H1 (cell line): ENCODE results near the gene FGD6. TPM values are rescaled to one million over a fixed set of nuclear protein-coding genes. Genes with fewer than 3 reads are reported as not detected.

Experiments
- CTCF ChIA-PET: fragments of 300-600 bp; sonication (Branson Sonifier 250); formaldehyde crosslinking; loops from one replicate; lab custom pipeline; 2021; ENCODE audit not compliant: partially characterized antibody; lab: Charles Lee
- POLR2A ChIA-PET: fragments of 300-600 bp; sonication (Branson Sonifier 250); formaldehyde crosslinking; loops from one replicate; lab custom pipeline; 2021; ENCODE audit warnings: inconsistent platforms; ENCODE audit not compliant: partially characterized antibody; lab: Charles Lee
- DNase-seq, 2 experiments: peaks; one replicate each; pipeline versions ENCODE4 v3.0.0 to v3.0.0-alpha.2; 2010 to 2022; ENCODE audit warnings: low spot score in 2 of 2, low read depth in 1 of 2, mixed read lengths in 1 of 2
- FAIRE-seq: peaks from 2 replicates; lab custom pipeline; 2011; peaks lifted over from hg19 to GRCh38; lab: Jason Lieb, UNC
- H2AFZ ChIP-seq: 2 replicates; pipeline ENCODE4 v1.8.1; 2012; ENCODE audit warnings: low read length, inconsistent platforms
- H2AK5ac ChIP-seq: 2 replicates; pipeline ENCODE4 v1.6.1; 2013; ENCODE audit warnings: low read depth, low read length
- H2BK120ac ChIP-seq: replicated peaks from 2 replicates; pipeline ENCODE3; 2013; ENCODE audit warnings: low read depth, low read length, inconsistent platforms
- H2BK12ac ChIP-seq: 2 replicates; pipeline ENCODE4 v1.6.1; 2013; ENCODE audit warnings: low read depth, low read length
- H2BK15ac ChIP-seq: 2 replicates; pipeline ENCODE4 v1.6.1; 2013; ENCODE audit warnings: low read length
- H2BK20ac ChIP-seq: 2 replicates; pipeline ENCODE4 v1.6.1; 2013; ENCODE audit warnings: low read length
- H2BK5ac ChIP-seq: 2 replicates; pipeline ENCODE4 v1.6.1; 2013; ENCODE audit warnings: low read depth, low read length
- H3K14ac ChIP-seq: 2 replicates; pipeline ENCODE4 v1.6.1; 2013; ENCODE audit warnings: inconsistent platforms; ENCODE audit not compliant: insufficient read length
- H3K18ac ChIP-seq: 2 replicates; pipeline ENCODE4 v1.6.1; 2013; ENCODE audit warnings: low read length; ENCODE audit errors: extremely low read depth
- H3K23ac ChIP-seq: 2 replicates; pipeline ENCODE4 v1.6.1; 2013; ENCODE audit warnings: inconsistent platforms; ENCODE audit not compliant: insufficient read length
- H3K23me2 ChIP-seq: 2 replicates; pipeline ENCODE4 v1.6.1; 2013; ENCODE audit warnings: low read depth, low read length
- H3K27ac ChIP-seq: 2 replicates; pipeline ENCODE4 v1.6.1; 2011; ENCODE audit warnings: low read depth, low read length, inconsistent platforms
- H3K27me3 ChIP-seq, 4 experiments: replicated peaks in 1 of 4; 1 replicate in 1 of 4; 2 replicates in 3 of 4; pipeline versions ENCODE4 v1.6.1 to v1.8.1; 2011 to 2013; ENCODE audit warnings: low read length in 3 of 4, mild to moderate bottlenecking in 3 of 4, inconsistent platforms in 2 of 4, mixed read lengths in 2 of 4, moderate library complexity in 1 of 4; ENCODE audit not compliant: control insufficient read depth in 3 of 4, insufficient read depth in 3 of 4; ENCODE audit errors: extremely low read depth in 1 of 4
- H3K36me3 ChIP-seq, 4 experiments: 2 replicates each; pipeline versions ENCODE4 v1.6.1 to v1.8.1; 2011 to 2013; ENCODE audit warnings: mild to moderate bottlenecking in 4 of 4, low read length in 3 of 4, moderate library complexity in 2 of 4, control low read depth in 1 of 4, inconsistent platforms in 1 of 4; ENCODE audit not compliant: insufficient read depth in 4 of 4, control insufficient read depth in 2 of 4
- H3K4ac ChIP-seq: replicated peaks from 2 replicates; pipeline ENCODE3; 2013; ENCODE audit warnings: low read length, low read depth, mixed read lengths, inconsistent platforms; ENCODE audit not compliant: insufficient read length
- H3K4me1 ChIP-seq, 4 experiments: replicated peaks in 1 of 4; 1 replicate in 1 of 4; 2 replicates in 3 of 4; pipeline versions ENCODE4 v1.6.1 to v1.8.1; 2011 to 2013; ENCODE audit warnings: low read length in 3 of 4, inconsistent platforms in 2 of 4, mixed read lengths in 1 of 4; ENCODE audit not compliant: insufficient read depth in 4 of 4, control insufficient read depth in 3 of 4
- H3K4me2 ChIP-seq, 2 experiments: 2 replicates each; pipeline versions ENCODE4 v1.6.1 to v1.8.1; 2011 to 2013; ENCODE audit warnings: low read depth in 2 of 2, low read length in 2 of 2, control low read depth in 1 of 2, inconsistent platforms in 1 of 2, mild to moderate bottlenecking in 1 of 2; ENCODE audit not compliant: insufficient read depth in 1 of 2
- H3K4me3 ChIP-seq, 4 experiments: fragments of 200-600, 300-600 bp in 1 of 4; sonication (generic), shearing (Covaris generic), sonication (Bioruptor Twin) in 1 of 4; 2 replicates each; pipeline versions ENCODE4 v1.5.1 to v1.8.1; 2011 to 2016; ENCODE audit warnings: low read length in 4 of 4, low read depth in 3 of 4, control low read depth in 2 of 4, inconsistent platforms in 2 of 4, mild to moderate bottlenecking in 2 of 4, mixed read lengths in 1 of 4, moderate library complexity in 1 of 4; ENCODE audit not compliant: insufficient read depth in 2 of 4; ENCODE audit errors: extremely low read depth in 1 of 4
- H3K56ac ChIP-seq: replicated peaks from 2 replicates; pipeline ENCODE3; 2013; ENCODE audit warnings: low read depth, mild to moderate bottlenecking, mixed read lengths, low read length, inconsistent platforms; ENCODE audit not compliant: insufficient read length
- H3K79me1 ChIP-seq: 2 replicates; pipeline ENCODE4 v1.6.1; 2013; ENCODE audit warnings: low read depth, low read length, control low read depth
- H3K79me2 ChIP-seq, 2 experiments: 2 replicates each; pipeline versions ENCODE4 v1.6.1 to v1.8.1; 2012 to 2013; ENCODE audit warnings: low read length in 2 of 2, mild to moderate bottlenecking in 2 of 2, inconsistent platforms in 1 of 2; ENCODE audit not compliant: insufficient read depth in 2 of 2, control insufficient read depth in 1 of 2
- H3K9ac ChIP-seq, 4 experiments: replicated peaks in 1 of 4; 1 replicate in 1 of 4; 2 replicates in 3 of 4; pipeline versions ENCODE4 v1.6.1 to v1.8.1; 2011 to 2013; ENCODE audit warnings: low read depth in 3 of 4, low read length in 3 of 4, control low read depth in 2 of 4, mild to moderate bottlenecking in 2 of 4, moderate library complexity in 2 of 4, inconsistent platforms in 1 of 4; ENCODE audit errors: extremely low read depth in 1 of 4
- H3K9me3 ChIP-seq, 2 experiments: 2 replicates each; pipeline versions ENCODE4 v1.6.1 to v1.8.1; 2012 to 2013; ENCODE audit warnings: mild to moderate bottlenecking in 2 of 2, moderate library complexity in 2 of 2, control low read depth in 1 of 2, inconsistent platforms in 1 of 2, low read depth in 1 of 2, low read length in 1 of 2, mixed read lengths in 1 of 2; ENCODE audit not compliant: insufficient read depth in 2 of 2
- H4K20me1 ChIP-seq, 2 experiments: replicated peaks in 1 of 2; 2 replicates each; pipeline versions ENCODE3 to v1.8.1; 2011 to 2013; ENCODE audit warnings: inconsistent platforms in 2 of 2, low read length in 2 of 2, mild to moderate bottlenecking in 1 of 2; ENCODE audit not compliant: insufficient read depth in 2 of 2, control insufficient read depth in 1 of 2
- H4K5ac ChIP-seq: 2 replicates; pipeline ENCODE4 v1.6.1; 2013; ENCODE audit warnings: low read length, low read depth, mixed read lengths, inconsistent platforms; ENCODE audit not compliant: insufficient read length
- H4K8ac ChIP-seq: 2 replicates; pipeline ENCODE4 v1.8.0; 2013; ENCODE audit warnings: mild to moderate bottlenecking, moderate library complexity, low read length, inconsistent platforms; ENCODE audit not compliant: insufficient read depth; ENCODE audit errors: extremely low read depth
- H4K91ac ChIP-seq: replicated peaks from 2 replicates; pipeline ENCODE3; 2013; ENCODE audit warnings: low read length, mixed read lengths, inconsistent platforms; ENCODE audit not compliant: insufficient read length
- EGR1 ChIP-seq: IDR thresholded peaks from 2 replicates; pipeline ENCODE4 v1.6.1; 2011; ENCODE audit warnings: low read depth, low read length, borderline replicate concordance
- SIN3A ChIP-seq, 2 experiments: IDR thresholded peaks in 1 of 2; conservative IDR thresholded peaks in 1 of 2; 2 replicates each; pipeline ENCODE4 v1.6.1; 2011 to 2012; ENCODE audit warnings: low read length in 2 of 2, improper control_type of control experiment in 1 of 2, low read depth in 1 of 2, mild to moderate bottlenecking in 1 of 2
- WGBS, 2 experiments: shearing (Covaris generic) in 1 of 2; methylation state at CpG; one replicate each; pipeline versions ENCODE4 v1.1.6 to v1.1.7; 2013 to 2015; ENCODE audit warnings: low lambda C conversion rate in 2 of 2, mixed read lengths in 2 of 2, inconsistent platforms in 1 of 2, low coverage in 1 of 2, missing lambda C conversion rate in 1 of 2; ENCODE audit not compliant: insufficient replicate concordance in 2 of 2, insufficient coverage in 1 of 2, insufficient read length in 1 of 2; ENCODE audit errors: extremely low coverage in 1 of 2, missing lambda C conversion rate in 1 of 2; 5-methylcytosine and 5-hydroxymethylcytosine counted together
- polyA plus RNA-seq, 7 experiments: library from polyadenylated mRNA; depleted of rRNA in 3 of 7; stranded (reverse) in 5 of 7; unstranded in 2 of 7; fragments of >200 nt in 5 of 7; fragments of 200-250 nt in 2 of 7; gene quantifications; 1 replicate in 5 of 7; 2 replicates in 1 of 7; 4 replicates in 1 of 7; pipeline versions ENCODE4 v1.2.1 to v1.2.3, GENCODE V29; 2011 to 2013; ENCODE audit warnings: missing spikeins in 2 of 7, mixed read lengths in 2 of 7
- total RNA-seq: library from RNA; stranded (reverse); fragmentation: NEBNext Ultra II Directional; extraction: Animal tissue kit (Norgen Biotek cat#: 25700); gene quantifications from 2 replicates; pipeline ENCODE4 v1.2.1, GENCODE V29; 2021

FGD6 gene
- total and polyA plus RNA-seq, 2 of the 8 experiments (the other 6 are each of a cell fraction or from before 2014, with no cell fraction given) = 12.2 to 24.3 TPM

GRCh38 chr12:95195122-95195521 is 22.1 kb downstream of the FGD6 start:
- POLR2A ChIA-PET = no interaction called here
- Histone ChIP-seq H2AFZ (no peak overlapping the region), H3K23ac (no peak overlapping the region), H3K18ac (no peak overlapping the region), H4K20me1 (no peaks in the 10 kb centered on the region), H2BK15ac (no peak overlapping the region), H3K79me2 (peaks cover 0 to 71% of the 10 kb centered on the region in 2 experiments; a peak in 2 of 4 replicates), H3K79me1 (no peaks in the 10 kb centered on the region), H3K4me3 (no peak overlapping the region), H3K9ac (no peak overlapping the region), H2BK5ac (no peak overlapping the region), H3K27me3 (no peaks in the 10 kb centered on the region), H3K9me3 (no peaks in the 10 kb centered on the region), H2AK5ac (no peak overlapping the region), H3K4me1 (peaks cover 0 to 6% (median 2%) of the 10 kb centered on the region in 4 experiments; a peak in 2 of 7 replicates), H4K5ac (no peak overlapping the region), H2BK120ac (no peak overlapping the region), H3K14ac (no peak overlapping the region), H4K91ac (no peak overlapping the region), H2BK20ac (no peak overlapping the region), H3K23me2 (no peaks in the 10 kb centered on the region), H2BK12ac (no peak overlapping the region), H3K4me2 (no peak overlapping the region; a peak in 1 of 4 replicates), H3K27ac (no peak overlapping the region), H4K8ac (no peak overlapping the region), H3K4ac (no peak overlapping the region), H3K36me3 (no peaks in the 10 kb centered on the region), H3K56ac (no peak overlapping the region)
- WGBS, 2 experiments = 46% methylated on average over 3 of the region's 3 CpGs; no CpG with 5 or more reads in 1 of the 2 experiments
- TF ChIP-seq EGR1 (no peak), SIN3A (conservative IDR thresholded peaks at IDR 0.05 in 1 of 2, IDR thresholded peaks at IDR 0.05 in 1 of 2; ENCODE audit: low read depth in 1 of 2, low read length in 2 of 2) (0 out of 4 replicates have a peak, but pooled peaks of 1 of the 2 experiments have one; percentile 53)
- FAIRE-seq (no peak), DNase-seq (no peak)
- CTCF ChIA-PET = no interaction called here
